Gastroesophageal sphincter (tissue), 3 donors: Measurements from ENCODE around the gene IAH1.

Experiments used
- EP300 ChIP-seq: sonication (generic); formaldehyde crosslinking; IDR thresholded peaks from one replicate; pipeline ENCODE4 v1.6.1; 2017; ENCODE audit warnings: antibody characterized with exemption, mild to moderate bottlenecking
- POLR2A ChIP-seq, 2 donors: fragments of 450-650 bp; IDR thresholded peaks; one replicate each; pipeline ENCODE4 v1.6.1; 2017; ENCODE audit warnings: antibody characterized with exemption in 2 of 2, mild to moderate bottlenecking in 2 of 2, moderate library complexity in 1 of 2
- POLR2AphosphoS5 ChIP-seq: sonication (generic); formaldehyde crosslinking; IDR thresholded peaks from one replicate; pipeline ENCODE4 v1.6.1; 2017; ENCODE audit warnings: antibody characterized with exemption
- TF ChIP-seq, protein P1 (sequence below), 4 experiments: fragments of 200-600 bp in 2 of 4; fragments of 450-650 bp in 2 of 4; sonication (generic) in 1 of 4; IDR thresholded peaks; one replicate each; pipeline ENCODE4 v1.5.1; 2017 to 2019; ENCODE audit warnings: antibody characterized with exemption in 4 of 4, mild to moderate bottlenecking in 2 of 4, moderate library complexity in 2 of 4

DNA sequence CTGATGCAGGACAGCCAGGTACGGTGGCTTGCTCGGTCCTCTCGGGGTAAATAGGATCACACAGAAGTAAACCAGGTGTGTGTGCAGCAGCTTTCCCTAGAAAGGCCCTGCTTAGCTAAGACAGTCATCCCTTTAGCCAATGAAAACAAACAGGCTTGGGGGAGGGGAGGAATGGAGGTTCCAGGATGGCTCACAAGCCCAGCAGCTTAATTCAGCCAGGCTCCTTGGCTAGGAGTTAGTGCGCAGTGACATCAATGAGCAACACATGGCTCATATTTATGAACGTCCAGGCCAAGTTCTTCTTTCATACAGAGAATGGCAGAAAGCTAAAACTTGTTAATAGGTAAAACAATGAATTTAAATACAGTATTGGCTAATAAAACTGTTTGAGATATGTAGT, 10.2 kb downstream of the IAH1 start:
- TF ChIP-seq, protein P1, sequence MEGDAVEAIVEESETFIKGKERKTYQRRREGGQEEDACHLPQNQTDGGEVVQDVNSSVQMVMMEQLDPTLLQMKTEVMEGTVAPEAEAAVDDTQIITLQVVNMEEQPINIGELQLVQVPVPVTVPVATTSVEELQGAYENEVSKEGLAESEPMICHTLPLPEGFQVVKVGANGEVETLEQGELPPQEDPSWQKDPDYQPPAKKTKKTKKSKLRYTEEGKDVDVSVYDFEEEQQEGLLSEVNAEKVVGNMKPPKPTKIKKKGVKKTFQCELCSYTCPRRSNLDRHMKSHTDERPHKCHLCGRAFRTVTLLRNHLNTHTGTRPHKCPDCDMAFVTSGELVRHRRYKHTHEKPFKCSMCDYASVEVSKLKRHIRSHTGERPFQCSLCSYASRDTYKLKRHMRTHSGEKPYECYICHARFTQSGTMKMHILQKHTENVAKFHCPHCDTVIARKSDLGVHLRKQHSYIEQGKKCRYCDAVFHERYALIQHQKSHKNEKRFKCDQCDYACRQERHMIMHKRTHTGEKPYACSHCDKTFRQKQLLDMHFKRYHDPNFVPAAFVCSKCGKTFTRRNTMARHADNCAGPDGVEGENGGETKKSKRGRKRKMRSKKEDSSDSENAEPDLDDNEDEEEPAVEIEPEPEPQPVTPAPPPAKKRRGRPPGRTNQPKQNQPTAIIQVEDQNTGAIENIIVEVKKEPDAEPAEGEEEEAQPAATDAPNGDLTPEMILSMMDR (IDR thresholded peaks at IDR 0.05), result no peak
- TF ChIP-seq POLR2A (IDR thresholded peaks at IDR 0.05), result no peak
- TF ChIP-seq EP300, result no peak
- TF ChIP-seq POLR2AphosphoS5, result no peak
